IPS-20b (cell line): ENCODE measurements around the gene SUMO1.
A peak's percentile ranks its signal among the peaks of the same experiment; 100 is the strongest.
"Not testable (repeated sequence)": the region's sequence is repeated elsewhere in the genome, so short reads cannot be mapped to it uniquely, and the experiment has no call there.

Experiments
- H3K27ac ChIP-seq: one replicate; pipeline ENCODE4 v1.5.1; 2013; ENCODE audit warnings: low read length
- H3K27me3 ChIP-seq: 2 replicates; pipeline ENCODE4 v1.6.1; 2013; ENCODE audit warnings: mild to moderate bottlenecking, low read length, inconsistent platforms; ENCODE audit not compliant: insufficient read depth
- H3K36me3 ChIP-seq: 2 replicates; pipeline ENCODE4 v1.6.1; 2013; ENCODE audit warnings: low read depth, mild to moderate bottlenecking, inconsistent platforms, low read length, moderate library complexity; ENCODE audit not compliant: insufficient read depth
- H3K4me1 ChIP-seq: 2 replicates; pipeline ENCODE4 v1.6.1; 2013; ENCODE audit warnings: mild to moderate bottlenecking, control low read depth, inconsistent platforms, low read length, moderate library complexity; ENCODE audit not compliant: insufficient read depth
- H3K4me3 ChIP-seq: 2 replicates; pipeline ENCODE4 v1.5.1; 2013; ENCODE audit warnings: mild to moderate bottlenecking, low read length, inconsistent platforms
- H3K9ac ChIP-seq: 2 replicates; pipeline ENCODE4 v1.6.1; 2013; ENCODE audit warnings: low read depth, mild to moderate bottlenecking, inconsistent platforms, low read length, moderate library complexity
- H3K9me3 ChIP-seq: 2 replicates; pipeline ENCODE4 v1.6.1; 2013; ENCODE audit warnings: mild to moderate bottlenecking, low read depth, low read length, inconsistent platforms; ENCODE audit not compliant: insufficient read depth

Gene SUMO1

GRCh38 chr2:202238234-202239197, at the start of gene SUMO1:
Gene SUMO1 (minus strand): TSS chr2:202238597. CDS start chr2:202238451, 146 bp downstream.
- peaks cover 2% of the 10 kb centered on the region; the same call in 1 of the 2 replicates for H3K36me3 ChIP-seq
- peak within 1 kb of the TSS; percentile 83 for H3K4me3 ChIP-seq
- H3K9ac ChIP-seq: peak within 1 kb of the TSS; percentile 97
- no peaks in the 10 kb centered on the region for H3K27me3 ChIP-seq
- peaks cover 3% of the 10 kb centered on the region; the same call in 1 of the 2 replicates for H3K4me1 ChIP-seq
- no peaks in the 10 kb centered on the region for H3K9me3 ChIP-seq
- peak within 1 kb of the TSS; percentile 92 for H3K27ac ChIP-seq

DNA sequence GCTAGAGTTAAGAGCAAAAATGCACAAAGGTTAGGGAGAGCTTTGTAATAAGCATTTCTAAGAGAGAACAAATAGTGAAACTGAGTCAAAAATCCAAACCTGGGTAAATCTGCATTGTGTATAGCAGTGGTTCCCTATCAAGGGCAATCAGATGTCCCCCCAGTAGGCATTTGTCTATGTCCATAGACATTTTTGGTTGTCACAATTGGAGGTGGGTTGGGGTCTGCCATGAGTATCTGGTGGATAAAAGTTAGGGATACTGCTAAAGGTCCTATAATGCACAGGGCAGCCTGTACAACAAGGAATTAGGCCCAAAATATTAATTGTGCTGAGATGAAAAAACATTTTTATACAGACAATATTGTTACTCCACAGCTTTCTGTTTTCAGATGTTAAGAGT, 48.2 kb upstream of the SUMO1 start:
- Histone ChIP-seq H3K4me3 (no peak overlapping the region), H3K9ac (no peak overlapping the region), H3K9me3 (no peaks in the 10 kb centered on the region), H3K36me3 (peaks cover 100% of the 10 kb centered on the region), H3K4me1 (no peaks in the 10 kb centered on the region), H3K27ac (no peak overlapping the region), H3K27me3 (no peaks in the 10 kb centered on the region)

DNA sequence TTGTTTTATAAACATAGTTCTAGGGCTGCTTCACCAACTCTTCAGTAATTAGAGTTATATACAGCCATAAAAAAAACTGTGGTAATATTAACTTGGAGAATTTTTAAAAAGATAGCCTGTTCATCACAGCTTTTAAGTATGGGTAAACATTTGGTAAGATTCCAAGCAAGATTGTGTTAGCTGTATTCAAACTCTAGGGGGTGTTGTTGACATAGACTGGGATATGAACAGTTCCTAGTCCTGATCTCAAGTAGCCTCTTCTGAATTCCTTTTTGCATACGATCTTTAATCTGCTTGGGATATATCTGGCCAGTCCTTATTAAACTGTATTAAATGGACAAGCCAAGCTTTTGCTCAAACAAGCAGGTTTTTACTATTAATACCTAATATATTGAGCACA, 40.5 kb upstream of the SUMO1 start:
- Histone ChIP-seq H3K4me3 (no peak overlapping the region), H3K27me3 (no peaks in the 10 kb centered on the region), H3K9ac (no peak overlapping the region), H3K27ac (no peak overlapping the region), H3K9me3 (no peaks in the 10 kb centered on the region), H3K36me3 (peaks cover 92% of the 10 kb centered on the region), H3K4me1 (no peaks in the 10 kb centered on the region)

- no peaks in the 10 kb centered on the region for H3K9me3 ChIP-seq
- H3K27me3 ChIP-seq: no peaks in the 10 kb centered on the region
- H3K9ac ChIP-seq: no peak overlapping the region
- H3K27ac ChIP-seq: no peak overlapping the region
- peaks cover 84% of the 10 kb centered on the region for H3K36me3 ChIP-seq
- H3K4me1 ChIP-seq: no peaks in the 10 kb centered on the region
- H3K4me3 ChIP-seq: no peak overlapping the region
Measured at GRCh38 chr2:202278036-202278760, 39.8 kb upstream of the SUMO1 start.

DNA sequence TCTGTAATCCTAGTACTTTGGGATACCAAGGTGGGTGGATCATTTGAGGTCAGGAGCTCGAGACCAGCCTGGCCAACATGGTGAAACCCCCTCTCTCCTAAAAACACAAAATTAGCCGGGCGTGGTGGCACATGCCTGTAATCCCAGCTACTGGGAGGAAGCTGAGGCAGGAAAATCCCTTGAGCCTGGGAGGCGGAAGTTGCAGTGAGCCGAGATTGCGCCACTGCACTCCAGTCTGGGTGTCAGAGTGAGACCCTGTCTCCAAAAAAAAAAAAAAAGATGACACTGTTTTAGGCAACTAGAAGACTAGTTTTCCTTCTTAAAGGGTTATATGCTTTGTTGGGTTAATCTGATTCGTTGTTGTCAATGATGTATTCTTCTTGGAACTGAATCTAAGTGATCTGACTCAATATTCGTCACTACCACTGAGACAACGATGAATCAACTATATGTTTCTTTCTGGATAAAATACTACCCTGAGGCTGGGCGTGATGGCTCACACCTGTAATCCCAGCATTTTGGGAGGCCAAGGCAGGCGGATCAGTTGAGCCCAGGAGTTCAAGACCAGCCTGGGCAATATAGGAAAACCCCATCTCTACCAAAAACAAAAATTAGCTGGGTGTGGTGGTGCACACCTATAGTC, 37.8 kb upstream of the SUMO1 start:
- H3K4me3 ChIP-seq, H3K4me1 ChIP-seq, H3K9ac ChIP-seq, H3K9me3 ChIP-seq, H3K27ac ChIP-seq, H3K27me3 ChIP-seq: not testable (repeated sequence)
- peaks cover 64% of the 10 kb centered on the region for H3K36me3 ChIP-seq

DNA sequence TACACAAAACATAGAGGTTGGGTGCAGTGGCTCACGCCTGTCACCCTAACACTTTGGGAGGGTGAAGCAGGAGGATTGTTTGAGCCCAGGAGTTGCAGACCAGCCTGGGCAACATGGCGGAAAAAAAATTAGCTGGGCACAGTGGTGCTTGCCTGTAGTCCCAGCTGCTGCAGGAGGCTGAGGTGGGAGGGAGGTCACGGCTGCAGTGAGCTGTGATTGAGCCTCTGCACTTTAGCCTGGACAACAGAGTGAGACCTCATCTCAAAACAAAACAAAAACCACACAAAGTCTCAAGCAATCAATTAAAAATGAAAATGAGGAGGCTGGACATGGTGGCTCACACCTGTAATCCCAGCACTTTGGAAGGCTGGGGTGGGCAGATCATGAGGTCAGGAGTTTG, 32.1 kb upstream of the SUMO1 start:
- Histone ChIP-seq H3K27me3 (no peaks in the 10 kb centered on the region), H3K27ac (no peak overlapping the region)

DNA sequence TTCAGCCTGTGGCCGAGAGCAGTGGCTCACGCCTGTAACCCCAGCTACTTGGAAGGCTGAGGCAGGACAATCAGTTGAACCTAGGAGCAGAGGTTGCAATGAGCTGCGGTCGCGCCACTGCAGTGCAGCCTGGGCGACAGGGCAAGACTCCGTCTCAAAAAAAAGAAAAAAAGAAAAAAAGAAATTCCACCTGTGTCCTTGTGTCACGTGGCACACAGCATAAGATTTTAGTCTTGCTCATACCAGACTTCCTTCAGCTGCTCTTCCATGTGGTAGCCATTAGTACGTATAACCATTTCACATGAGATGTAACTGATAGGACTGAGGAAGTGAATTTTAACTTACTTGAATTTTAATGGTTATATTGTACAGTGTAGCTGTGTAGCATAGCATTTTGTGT, 31.2 kb upstream of the SUMO1 start:
- no peaks in the 10 kb centered on the region for H3K27me3 ChIP-seq
- peaks cover under 1% of the 10 kb centered on the region; the same call in 1 of the 2 replicates for H3K36me3 ChIP-seq
- H3K4me3 ChIP-seq: no peak overlapping the region
- H3K4me1 ChIP-seq: no peaks in the 10 kb centered on the region
- H3K27ac ChIP-seq: no peak overlapping the region
- H3K9ac ChIP-seq: no peak overlapping the region
- no peaks in the 10 kb centered on the region for H3K9me3 ChIP-seq

More for the DNA sequence above, 32.1 kb upstream of the SUMO1 start:
- Histone ChIP-seq H3K9me3 (no peaks in the 10 kb centered on the region), H3K4me3 (no peak overlapping the region), H3K4me1 (no peaks in the 10 kb centered on the region), H3K36me3 (peaks cover 10% of the 10 kb centered on the region), H3K9ac (no peak overlapping the region)

- H3K4me3 ChIP-seq: peak overlapping the region; percentile 88
- H3K4me1 ChIP-seq: no peaks in the 10 kb centered on the region
- no peaks in the 10 kb centered on the region for H3K9me3 ChIP-seq
- H3K27ac ChIP-seq: no peak overlapping the region
- no peaks in the 10 kb centered on the region for H3K27me3 ChIP-seq
- peak overlapping the region; percentile 100 for H3K9ac ChIP-seq
- no peaks in the 10 kb centered on the region; the same call in 1 of the 2 replicates for H3K36me3 ChIP-seq
Measured at GRCh38 chr2:202267495-202267894, 29.1 kb upstream of the SUMO1 start.

DNA sequence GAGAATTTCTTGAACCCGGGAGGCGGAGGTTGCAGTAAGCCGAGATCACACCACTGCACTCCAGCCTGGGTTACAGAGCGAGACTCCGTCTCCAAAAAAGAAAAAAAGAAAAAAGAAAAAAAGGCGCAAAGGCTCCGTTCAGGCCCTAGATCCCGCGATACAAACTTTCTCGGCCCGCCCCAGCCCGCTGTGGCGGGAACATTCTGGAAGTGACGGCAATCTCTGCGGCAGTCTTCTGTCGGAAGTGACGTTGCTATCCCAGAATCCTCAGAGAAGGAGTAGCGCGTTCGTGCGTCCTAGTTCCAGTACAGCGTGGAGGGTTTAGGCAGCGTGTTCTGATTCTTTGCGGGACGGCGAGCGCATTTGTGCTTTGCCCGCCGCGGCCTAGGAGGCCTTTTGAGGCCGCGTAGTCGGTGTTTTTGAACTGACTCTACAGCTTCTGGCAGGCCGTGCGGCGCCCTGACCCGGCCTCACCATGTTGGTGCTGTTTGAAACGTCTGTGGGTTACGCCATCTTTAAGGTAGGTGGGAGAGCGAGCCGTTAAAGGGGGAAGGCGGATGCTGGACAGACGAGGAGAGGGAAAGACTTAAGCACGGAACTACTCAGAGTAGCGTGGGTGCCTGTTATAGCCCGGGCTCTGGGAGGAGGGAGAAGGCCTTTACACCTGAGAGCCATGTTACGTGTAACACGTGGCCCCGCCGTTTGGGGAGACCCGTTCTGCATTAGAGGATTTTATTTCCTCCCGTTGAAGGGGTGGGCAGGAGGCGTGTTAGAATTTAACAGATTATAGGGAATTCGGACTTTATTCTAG, 27.3 kb upstream of the SUMO1 start, which contains the start of gene NOP58:
NOP58 (plus strand) TSS at position 297 of the 811 bp plus-strand sequence; CDS start at position 476, 179 bp downstream.
- no peaks in the 10 kb centered on the region for H3K4me1 ChIP-seq
- H3K9me3 ChIP-seq: no peaks in the 10 kb centered on the region
- peak within 1 kb of the TSS; percentile 100 for H3K9ac ChIP-seq
- H3K4me3 ChIP-seq: peak within 1 kb of the TSS; percentile 88
- H3K27me3 ChIP-seq: no peaks in the 10 kb centered on the region
- H3K27ac ChIP-seq: peak within 1 kb of the TSS; percentile 95
- H3K36me3 ChIP-seq: no peaks in the 10 kb centered on the region; the same call in 1 of the 2 replicates

DNA sequence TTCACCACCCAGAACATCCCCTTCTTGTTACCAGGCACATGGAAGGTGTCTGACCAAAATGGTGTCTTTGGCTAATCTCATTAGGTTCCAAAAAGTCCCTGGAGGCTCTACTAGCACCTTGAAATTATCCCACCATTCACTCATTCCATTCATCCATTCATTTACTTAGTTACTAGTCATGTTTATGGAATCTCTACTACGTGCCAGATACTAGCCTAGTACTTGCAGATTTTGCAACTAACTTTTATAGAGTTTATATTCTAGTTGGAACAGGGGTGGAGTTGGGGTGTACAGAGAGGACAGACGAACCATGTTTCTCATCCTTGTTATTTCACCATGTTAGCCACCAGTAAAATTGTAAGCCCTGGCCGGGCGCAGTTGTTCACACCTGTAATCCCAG, 23.1 kb upstream of the SUMO1 start:
- no peaks in the 10 kb centered on the region; the same call in 1 of the 2 replicates for H3K36me3 ChIP-seq
- H3K27me3 ChIP-seq: no peaks in the 10 kb centered on the region
- no peaks in the 10 kb centered on the region for H3K4me1 ChIP-seq
- no peak overlapping the region for H3K9ac ChIP-seq
- H3K27ac ChIP-seq: no peak overlapping the region
- no peak overlapping the region for H3K4me3 ChIP-seq
- no peaks in the 10 kb centered on the region for H3K9me3 ChIP-seq

DNA sequence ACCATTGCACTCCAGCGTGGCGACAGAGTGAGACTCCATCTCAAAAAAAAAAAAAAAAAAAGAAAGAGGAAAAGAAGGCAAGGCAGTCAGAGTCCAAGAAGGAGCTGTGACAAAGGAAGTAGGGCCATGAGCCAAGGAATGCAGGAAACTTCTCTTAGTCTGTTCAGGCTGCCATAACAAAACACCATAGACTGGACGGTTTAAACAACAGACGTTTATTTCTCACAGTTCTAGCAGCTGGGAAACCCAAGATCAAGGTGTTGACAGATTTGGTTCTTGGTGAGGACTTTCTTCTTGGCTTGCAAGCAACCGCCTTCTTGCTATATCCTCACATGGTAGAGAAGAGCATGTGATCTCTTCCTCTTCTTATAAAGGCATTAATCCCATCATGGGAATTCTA, 13.1 kb upstream of the SUMO1 start:
- Histone ChIP-seq H3K9ac (no peak overlapping the region), H3K27ac (no peak overlapping the region)

More for the DNA sequence above, 13.1 kb upstream of the SUMO1 start:
- Histone ChIP-seq H3K4me3 (no peak overlapping the region), H3K27me3 (no peaks in the 10 kb centered on the region), H3K4me1 (no peaks in the 10 kb centered on the region; the same call in 1 of the 2 replicates), H3K36me3 (no peaks in the 10 kb centered on the region), H3K9me3 (no peaks in the 10 kb centered on the region)
